ENCODE measurements around the gene SFXN5. TPM values are rescaled to one million over a fixed set of nuclear protein-coding genes. Genes with fewer than 3 reads are reported as not detected.
"Not testable (repeated sequence)": the region's sequence is repeated elsewhere in the genome, so short reads cannot be mapped to it uniquely, and the experiment has no call there.

The SFXN5 gene, protein sequence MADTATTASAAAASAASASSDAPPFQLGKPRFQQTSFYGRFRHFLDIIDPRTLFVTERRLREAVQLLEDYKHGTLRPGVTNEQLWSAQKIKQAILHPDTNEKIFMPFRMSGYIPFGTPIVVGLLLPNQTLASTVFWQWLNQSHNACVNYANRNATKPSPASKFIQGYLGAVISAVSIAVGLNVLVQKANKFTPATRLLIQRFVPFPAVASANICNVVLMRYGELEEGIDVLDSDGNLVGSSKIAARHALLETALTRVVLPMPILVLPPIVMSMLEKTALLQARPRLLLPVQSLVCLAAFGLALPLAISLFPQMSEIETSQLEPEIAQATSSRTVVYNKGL
- total RNA-seq, result 11.8 TPM
- polyA plus RNA-seq, result 9.2 TPM

DNA sequence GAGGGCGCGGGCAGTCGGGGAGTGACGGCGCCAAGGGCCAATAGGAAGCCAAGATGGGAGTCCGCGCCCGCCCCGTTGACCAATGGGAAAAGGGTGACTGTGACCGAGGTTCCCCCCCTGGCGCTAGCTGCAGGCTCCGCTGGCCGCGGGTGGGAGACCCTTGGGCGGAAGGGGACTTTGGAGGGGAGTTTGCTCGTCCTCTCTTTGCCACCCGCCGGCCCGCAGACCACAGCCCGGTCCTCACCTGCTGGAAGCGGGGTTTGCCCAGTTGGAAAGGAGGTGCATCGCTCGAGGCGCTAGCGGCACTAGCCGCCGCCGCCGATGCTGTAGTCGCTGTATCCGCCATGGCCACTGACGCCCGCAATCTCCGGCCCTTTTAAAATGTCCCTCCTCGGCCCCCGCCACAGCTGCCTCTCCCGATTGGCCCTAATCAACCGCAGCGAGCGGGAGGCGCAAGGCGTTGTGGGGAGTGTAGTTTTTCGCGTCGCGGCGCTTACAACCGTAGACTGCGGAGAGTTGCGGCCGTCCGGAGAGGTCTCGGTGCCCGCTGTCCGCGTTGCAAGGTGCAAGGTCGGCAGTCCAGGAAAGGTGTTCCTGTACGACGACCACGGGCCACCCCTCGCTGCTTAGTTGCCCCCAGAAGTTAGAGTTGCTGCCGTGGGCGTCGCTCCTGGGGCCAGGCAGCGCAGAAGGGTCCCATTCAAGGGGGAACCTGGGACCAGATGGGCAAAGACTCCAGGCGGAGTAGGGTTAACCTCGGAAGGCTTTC lies at the start of gene SFXN5:
Gene SFXN5 (minus strand): TSS at position 353 of the 769 bp plus-strand sequence. CDS start 7 bp downstream, at position 346.
- peak within 1 kb of the TSS; percentile 76 for H3K4me3 ChIP-seq (ENCODE audit: low read depth, low read length)
- under 1% methylated on average over 67 of the region's 67 CpGs for WGBS
- H3K36me3 ChIP-seq (ENCODE audit: insufficient read depth), result no peaks in the 10 kb centered on the region
- peak; percentile 94 for DNase-seq (ENCODE audit: extremely low spot score)
- H3K4me1 ChIP-seq (ENCODE audit: insufficient read depth), result peaks cover 4% of the 10 kb centered on the region
- H3K27ac ChIP-seq (ENCODE audit: low read depth), result peak within 1 kb of the TSS; percentile 77

DNA sequence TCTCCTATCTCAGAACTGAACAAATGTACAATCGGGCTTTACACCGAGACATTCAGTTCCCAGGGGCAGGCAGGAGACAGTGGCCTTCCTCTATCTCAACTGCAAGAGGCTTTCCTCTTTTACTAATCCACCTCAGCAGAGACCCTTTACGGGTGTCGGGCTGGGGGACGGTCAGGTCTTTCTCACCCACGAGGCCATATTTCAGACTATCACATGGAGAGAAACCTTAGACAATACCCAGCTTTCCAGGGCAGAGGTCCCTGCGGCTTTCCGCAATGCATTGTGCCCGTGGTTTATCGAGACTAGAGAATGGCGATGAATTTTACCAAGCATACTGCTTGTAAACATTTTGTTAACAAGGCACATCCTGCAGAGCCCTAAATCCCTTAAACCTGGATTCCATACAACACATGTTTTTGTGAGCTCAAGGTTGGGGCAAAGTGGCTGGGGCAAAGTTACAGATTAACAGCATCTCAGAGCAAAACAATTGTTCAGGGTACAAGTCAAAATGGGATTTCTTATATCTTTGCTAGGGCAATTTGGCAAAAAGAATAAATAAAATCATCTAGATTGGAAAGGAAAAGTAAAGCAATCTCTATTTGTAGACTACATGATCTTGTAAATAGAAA lies 48.2 kb upstream of the SFXN5 start:
- not testable (repeated sequence) for H3K27ac ChIP-seq (ENCODE audit: low read depth); H3K4me1 ChIP-seq (ENCODE audit: insufficient read depth); H3K4me3 ChIP-seq (ENCODE audit: low read depth, low read length); DNase-seq (ENCODE audit: extremely low spot score); H3K36me3 ChIP-seq (ENCODE audit: insufficient read depth)
- WGBS, result 46% methylated on average over 11 of the region's 11 CpGs

DNA sequence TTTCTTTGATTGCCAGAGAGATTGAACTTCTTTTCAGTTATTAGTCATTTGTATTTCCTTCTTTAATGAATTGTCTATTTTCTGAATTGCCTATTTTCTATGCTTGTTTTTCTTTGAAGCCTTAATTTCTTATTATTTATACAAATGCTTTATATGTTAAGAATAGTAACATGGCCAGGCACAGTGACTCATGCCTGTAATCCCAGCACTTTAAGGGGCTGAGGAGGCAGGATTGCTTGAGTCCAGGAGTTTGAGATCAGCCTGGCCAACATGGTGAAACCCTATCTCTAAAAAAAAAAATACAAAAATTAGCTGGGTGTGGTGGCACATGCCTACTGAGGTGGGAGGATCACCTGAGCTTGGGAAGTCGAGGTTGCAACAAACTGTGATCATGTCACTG lies 45.9 kb upstream of the SFXN5 start:
- no peak overlapping the region for H3K27ac ChIP-seq (ENCODE audit: low read depth)
- 78% methylated on average over 1 of the region's 1 CpG for WGBS
- no peak overlapping the region for H3K4me3 ChIP-seq (ENCODE audit: low read depth, low read length)
- H3K36me3 ChIP-seq (ENCODE audit: insufficient read depth), result no peaks in the 10 kb centered on the region
- H3K4me1 ChIP-seq (ENCODE audit: insufficient read depth), result no peaks in the 10 kb centered on the region
- DNase-seq (ENCODE audit: extremely low spot score), result no peak

DNA sequence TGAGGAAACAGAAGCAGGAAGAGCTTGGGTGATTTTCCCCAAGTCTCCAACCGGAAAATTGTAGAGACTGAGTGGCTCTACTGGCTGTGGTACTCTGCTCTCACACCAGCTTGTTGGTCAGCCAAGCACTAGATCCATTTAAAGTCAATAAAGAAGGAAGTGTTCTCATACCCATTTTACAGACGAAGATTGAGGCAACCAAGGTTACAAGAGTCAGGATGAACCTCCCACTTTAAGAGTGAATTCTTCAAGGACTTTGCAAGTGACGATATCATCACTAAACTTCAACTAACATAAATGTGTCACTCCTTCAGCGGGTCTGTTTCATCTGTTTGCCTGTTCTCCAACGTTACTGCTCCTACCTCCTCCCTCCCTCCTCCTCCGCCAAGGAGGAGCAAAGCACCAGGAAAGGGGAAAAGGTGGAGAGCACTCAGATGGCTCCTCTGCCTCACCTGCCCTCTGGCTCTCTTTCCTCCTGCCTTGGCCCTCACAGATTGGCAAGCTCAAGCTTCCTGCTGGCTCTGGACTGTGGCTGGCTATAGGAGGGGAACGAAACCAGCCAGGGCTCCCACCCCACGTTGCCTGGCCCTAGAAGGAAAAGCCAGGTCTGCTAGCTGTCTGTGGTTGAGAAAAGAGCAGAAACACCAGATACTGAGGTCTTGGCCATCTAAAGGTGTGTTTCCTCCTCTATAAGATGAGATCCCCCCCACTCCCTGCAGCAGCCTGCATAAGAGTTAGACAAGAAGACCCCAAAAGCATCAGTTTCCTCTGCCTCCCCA lies 44.9 kb upstream of the SFXN5 start:
- WGBS, result 69% methylated on average over 8 of the region's 8 CpGs
- no peaks in the 10 kb centered on the region for H3K4me1 ChIP-seq (ENCODE audit: insufficient read depth)
- no peak for DNase-seq (ENCODE audit: extremely low spot score)
- H3K27ac ChIP-seq (ENCODE audit: low read depth), result no peak overlapping the region
- H3K4me3 ChIP-seq (ENCODE audit: low read depth, low read length), result no peak overlapping the region
- no peaks in the 10 kb centered on the region for H3K36me3 ChIP-seq (ENCODE audit: insufficient read depth)

DNA sequence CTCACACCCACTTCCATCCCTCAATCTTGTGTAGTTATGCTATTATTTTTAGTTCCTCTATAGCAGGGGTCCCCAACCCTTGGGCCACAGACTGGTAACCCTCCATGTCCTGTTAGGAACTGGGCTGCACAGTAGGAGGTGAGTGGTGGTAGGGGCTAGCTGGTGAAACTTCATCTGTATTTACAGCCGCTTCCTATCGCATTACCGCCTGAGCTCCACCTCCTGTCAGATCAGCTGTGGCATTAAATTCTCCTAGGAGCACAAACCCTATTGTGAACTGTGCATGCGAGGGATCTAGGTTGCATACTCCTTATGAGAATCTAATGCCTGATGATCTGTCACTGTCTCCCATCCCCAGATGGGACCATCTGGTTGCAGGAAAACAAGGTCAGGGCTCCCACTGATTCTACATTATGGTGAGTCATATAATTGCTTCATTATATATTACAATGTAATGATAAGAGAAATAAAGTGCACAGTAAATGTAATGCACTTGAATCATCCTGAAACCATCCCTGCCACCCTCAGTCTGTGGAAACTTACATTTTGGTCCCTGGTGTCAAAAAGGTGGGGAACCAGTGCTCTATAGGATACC lies 42.9 kb upstream of the SFXN5 start:
- no peaks in the 10 kb centered on the region for H3K36me3 ChIP-seq (ENCODE audit: insufficient read depth)
- no peak for DNase-seq (ENCODE audit: extremely low spot score)
- H3K4me1 ChIP-seq (ENCODE audit: insufficient read depth), result no peaks in the 10 kb centered on the region
- WGBS, result 94% methylated on average over 4 of the region's 4 CpGs
- H3K4me3 ChIP-seq (ENCODE audit: low read depth, low read length), result no peak overlapping the region
- no peak overlapping the region for H3K27ac ChIP-seq (ENCODE audit: low read depth)

DNA sequence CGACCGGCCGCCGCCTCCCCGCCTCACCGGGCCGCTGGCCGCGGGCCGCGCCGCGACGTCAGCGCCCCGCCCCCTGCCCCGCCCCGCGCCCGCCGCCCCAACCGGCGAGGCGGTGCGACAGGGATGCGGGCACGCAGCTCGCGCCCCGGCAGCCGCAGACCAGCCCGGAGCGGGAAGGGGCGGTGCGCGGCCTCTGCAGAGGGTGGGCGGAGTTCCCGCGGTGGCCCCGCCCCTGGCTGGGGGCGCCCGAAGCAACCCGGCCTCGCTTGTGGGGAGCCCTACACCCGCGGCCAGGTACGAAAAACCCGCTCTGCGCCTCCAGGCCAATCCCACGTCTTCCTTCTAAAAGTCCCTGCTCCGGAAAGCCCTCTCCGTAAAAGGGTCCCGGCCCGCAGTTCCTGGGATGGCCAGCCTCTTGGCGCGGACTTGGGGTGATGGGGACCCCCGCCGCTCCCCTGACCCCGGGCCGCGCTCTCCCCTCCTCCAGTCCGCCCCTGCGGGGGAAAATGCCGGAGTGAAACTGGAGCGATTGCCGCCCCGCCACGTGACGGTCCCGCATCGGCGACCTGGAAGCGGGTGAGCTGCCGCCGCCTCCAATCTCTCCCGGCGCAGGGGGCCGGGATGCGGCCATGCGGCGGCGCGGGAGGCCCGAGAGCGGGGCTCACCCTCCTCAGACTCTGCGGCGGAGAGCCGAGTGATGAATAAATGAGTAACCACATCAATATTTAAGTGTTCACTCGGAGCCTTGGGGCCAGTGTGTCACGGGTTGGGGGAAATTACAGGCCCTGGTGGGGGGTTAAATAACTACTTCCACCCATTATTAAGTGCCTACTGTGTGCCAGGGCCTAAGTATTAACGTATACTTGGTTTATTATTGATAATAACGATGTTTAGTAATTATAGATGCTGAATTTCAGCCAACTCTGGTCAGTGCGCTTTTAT lies 41.7 kb upstream of the SFXN5 start, which contains the start of gene RAB11FIP5:
Gene RAB11FIP5 (minus strand): TSS at position 36 of the 942 bp plus-strand sequence. CDS start 171 bp downstream, outside the sequence.
- H3K36me3 ChIP-seq (ENCODE audit: insufficient read depth), result no peaks in the 10 kb centered on the region
- H3K4me1 ChIP-seq (ENCODE audit: insufficient read depth), result no peaks in the 10 kb centered on the region
- peak; percentile 25 for DNase-seq (ENCODE audit: extremely low spot score)
- 1% methylated on average over 93 of the region's 93 CpGs for WGBS
- peak within 1 kb of the TSS; percentile 62 for H3K4me3 ChIP-seq (ENCODE audit: low read depth, low read length)
- H3K27ac ChIP-seq (ENCODE audit: low read depth), result peak within 1 kb of the TSS; percentile 97

DNA sequence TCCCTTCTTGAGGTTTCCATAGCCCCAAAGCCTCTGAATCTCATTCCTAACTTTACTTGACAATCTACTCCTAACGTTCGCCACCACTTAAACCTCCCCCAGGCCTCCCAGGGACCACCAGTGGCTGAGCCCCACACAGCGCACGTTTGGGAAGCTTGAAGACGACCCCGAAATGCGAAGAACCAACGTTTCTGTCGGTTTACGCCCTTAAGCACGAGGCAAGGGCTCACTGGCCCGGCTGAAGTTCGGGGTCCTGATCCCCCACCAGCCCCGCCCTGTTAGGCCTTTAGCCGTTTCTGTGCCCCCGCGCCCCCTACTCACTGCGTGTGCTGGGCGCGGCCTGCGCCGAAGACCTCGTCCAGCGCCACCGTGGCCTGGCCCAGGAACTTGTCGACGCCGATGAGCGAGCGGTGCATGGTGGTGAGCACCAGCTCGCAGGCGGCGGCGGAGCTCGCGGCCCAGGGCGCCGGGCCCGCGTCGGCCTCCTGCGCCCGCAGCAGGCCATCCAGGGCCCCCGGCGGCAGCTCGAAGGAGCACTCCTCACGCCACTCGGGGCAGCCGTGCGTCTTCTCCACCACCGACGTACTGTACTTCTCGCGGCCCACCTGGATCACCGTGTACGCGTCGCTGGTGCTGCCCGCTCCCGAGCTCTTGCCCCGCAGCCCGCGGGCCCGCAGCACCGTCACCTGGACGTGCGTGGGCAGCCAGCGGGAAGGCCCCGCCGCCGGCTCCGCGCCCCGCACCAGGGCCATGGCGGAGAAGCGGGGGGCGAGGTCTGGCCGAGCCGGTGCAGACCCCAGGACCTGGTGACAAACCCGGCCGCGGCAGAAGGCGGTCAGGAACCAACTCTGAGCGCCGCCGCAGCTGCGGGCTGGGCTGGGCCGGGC lies 40.8 kb upstream of the SFXN5 start:
- H3K4me1 ChIP-seq (ENCODE audit: insufficient read depth), result no peaks in the 10 kb centered on the region
- 1% methylated on average over 88 of the region's 88 CpGs for WGBS
- H3K27ac ChIP-seq (ENCODE audit: low read depth), result peak overlapping the region; percentile 79

DNA sequence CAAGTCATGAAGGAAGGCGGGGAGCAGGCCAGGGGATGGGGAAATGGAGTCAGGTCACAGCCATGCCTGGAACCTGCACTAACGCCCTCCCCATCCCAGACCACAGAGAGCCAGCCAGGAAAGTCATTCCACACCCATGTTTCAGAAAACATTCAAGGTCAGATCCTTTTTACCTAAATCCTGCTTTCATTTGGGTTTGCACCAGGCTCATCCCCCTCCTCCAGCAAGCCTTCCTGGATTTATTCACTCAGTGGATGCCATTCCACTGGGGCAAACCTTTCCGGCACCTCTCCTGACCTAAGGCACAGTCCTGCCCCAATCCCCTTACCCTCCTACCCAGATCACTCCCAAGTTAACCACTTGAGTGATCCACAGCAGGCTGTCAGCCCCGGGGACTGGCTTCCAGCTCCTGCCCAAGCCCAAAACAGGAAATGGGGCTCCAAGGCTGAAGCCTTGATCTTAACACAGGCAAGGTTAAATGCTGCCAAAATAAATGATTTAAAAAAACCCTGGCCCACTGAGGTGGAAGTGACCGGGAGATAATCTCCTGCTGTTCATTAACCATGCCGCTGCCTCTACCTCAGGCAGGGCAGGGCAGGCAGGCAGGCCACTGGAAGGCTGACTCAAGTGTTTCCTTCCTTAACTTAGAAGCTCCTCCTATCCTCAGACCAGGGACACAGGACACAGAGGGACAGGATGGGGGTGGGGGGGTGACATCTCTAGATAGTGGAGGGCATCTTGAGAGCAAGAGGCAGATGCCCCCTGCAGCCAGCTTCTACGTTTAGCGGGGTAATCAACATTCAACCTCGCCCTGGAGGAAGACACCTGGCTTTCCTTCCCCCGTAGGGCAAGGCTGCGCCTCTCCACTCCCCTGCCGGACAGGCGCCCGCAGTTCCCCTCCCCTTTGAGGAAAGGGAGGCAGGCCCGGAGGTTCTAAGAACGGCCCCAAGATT lies 39.8 kb upstream of the SFXN5 start:
- Histone ChIP-seq H3K4me1 (ENCODE audit: insufficient read depth) (no peaks in the 10 kb centered on the region), H3K4me3 (ENCODE audit: low read depth, low read length) (peak overlapping the region; percentile 62), H3K36me3 (ENCODE audit: insufficient read depth) (no peaks in the 10 kb centered on the region), H3K27ac (ENCODE audit: low read depth) (no peak overlapping the region)
- DNase-seq (ENCODE audit: extremely low spot score), result no peak
- WGBS, result 27% methylated on average over 16 of the region's 16 CpGs

More for the DNA sequence above, 40.8 kb upstream of the SFXN5 start:
- H3K36me3 ChIP-seq (ENCODE audit: insufficient read depth), result no peaks in the 10 kb centered on the region
- DNase-seq (ENCODE audit: extremely low spot score), result no peak
- peak overlapping the region; percentile 62 for H3K4me3 ChIP-seq (ENCODE audit: low read depth, low read length)

DNA sequence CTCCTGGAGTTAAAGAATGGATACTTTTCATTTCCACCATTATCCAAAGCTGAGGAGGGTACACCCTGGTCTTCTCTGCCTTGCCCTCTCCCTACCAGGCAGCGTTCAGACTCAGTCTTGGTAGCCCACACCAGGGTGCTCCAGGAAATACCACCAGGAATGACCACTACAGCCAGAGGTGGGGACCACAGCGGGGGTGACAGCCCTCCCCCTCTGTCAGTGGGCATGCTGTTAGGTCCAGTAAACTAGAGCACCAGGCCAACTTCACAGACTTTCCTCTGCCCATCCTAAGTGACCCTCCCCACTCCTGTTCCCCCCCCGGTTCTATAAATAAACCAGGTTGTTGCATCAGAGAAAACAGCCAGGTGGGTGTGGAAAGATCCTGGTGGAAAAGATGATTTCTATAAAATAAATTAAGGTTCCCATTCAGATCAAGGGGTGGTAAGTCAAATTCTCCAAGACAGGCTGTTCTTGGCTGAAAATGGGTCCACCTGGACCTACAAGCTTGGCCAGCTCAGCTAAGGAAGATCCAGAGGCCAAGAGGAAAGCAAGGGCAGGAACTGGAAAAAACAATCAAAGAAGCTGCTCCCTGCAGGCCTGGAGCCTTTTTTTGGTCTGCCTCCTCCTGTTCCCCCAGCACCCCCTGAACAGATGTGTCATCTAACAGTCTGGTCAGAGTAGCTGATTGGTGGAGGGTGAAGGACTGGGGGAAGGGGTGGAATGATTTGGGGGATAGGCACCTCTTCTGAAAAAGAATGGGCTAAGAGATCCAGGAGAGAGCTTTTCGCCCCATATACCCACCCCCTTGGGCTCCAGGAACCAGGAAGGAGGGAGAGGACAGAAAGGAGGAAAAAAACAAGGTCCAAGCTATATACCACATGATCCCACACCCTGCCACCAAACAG lies 38.9 kb upstream of the SFXN5 start:
- H3K4me3 ChIP-seq (ENCODE audit: low read depth, low read length), result no peak overlapping the region
- DNase-seq (ENCODE audit: extremely low spot score), result no peak
- no peaks in the 10 kb centered on the region for H3K36me3 ChIP-seq (ENCODE audit: insufficient read depth)
- WGBS, result 86% methylated on average over 4 of the region's 4 CpGs
- H3K27ac ChIP-seq (ENCODE audit: low read depth), result no peak overlapping the region
- H3K4me1 ChIP-seq (ENCODE audit: insufficient read depth), result no peaks in the 10 kb centered on the region
